GM12864 (cell line): ENCODE data around the gene MTUS2.

Source experiments
- DNase-seq: peaks from one replicate; pipeline ENCODE4 v3.0.0-alpha.2; 2011; ENCODE audit warnings: low read depth
- H3K4me3 ChIP-seq: 2 replicates; pipeline ENCODE4 v1.5.1; 2011; ENCODE audit warnings: mild to moderate bottlenecking, low read depth, low read length, control low read depth
- CTCF ChIP-seq: IDR thresholded peaks from 2 replicates; pipeline ENCODE4 v1.5.1; 2011; ENCODE audit warnings: low read depth, mild to moderate bottlenecking, moderate library complexity, low read length, control low read depth, inconsistent platforms; ENCODE audit errors: missing control alignments

MTUS2 gene

GRCh38 chr13:28889086-28889732, 69.1 kb downstream of the MTUS2 start:
- no peak overlapping the region for H3K4me3 ChIP-seq
- DNase-seq, result no peak
- TF ChIP-seq CTCF, result no peak

DNA sequence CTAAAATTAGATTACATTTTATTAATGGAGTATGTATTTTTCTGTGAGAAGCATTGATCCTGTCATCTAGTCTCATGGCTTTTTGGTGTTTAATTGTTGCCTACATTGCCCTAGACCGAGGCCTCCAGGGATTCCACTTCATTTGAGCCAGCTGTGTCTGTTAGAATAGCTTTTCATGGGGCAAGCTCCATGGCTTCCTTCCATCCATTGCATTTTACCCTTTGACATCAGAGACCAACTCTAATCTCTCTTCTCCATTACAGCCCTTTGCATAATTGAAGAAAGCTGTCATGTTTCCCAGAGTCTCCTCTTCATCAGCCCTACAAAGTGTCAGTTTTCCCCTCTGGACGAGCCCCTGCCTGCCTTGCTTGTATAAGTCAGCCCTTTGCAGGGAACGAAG, 70.6 kb downstream of the MTUS2 start:
- no peak for TF ChIP-seq CTCF
- H3K4me3 ChIP-seq, result no peak overlapping the region
- DNase-seq, result no peak

DNA sequence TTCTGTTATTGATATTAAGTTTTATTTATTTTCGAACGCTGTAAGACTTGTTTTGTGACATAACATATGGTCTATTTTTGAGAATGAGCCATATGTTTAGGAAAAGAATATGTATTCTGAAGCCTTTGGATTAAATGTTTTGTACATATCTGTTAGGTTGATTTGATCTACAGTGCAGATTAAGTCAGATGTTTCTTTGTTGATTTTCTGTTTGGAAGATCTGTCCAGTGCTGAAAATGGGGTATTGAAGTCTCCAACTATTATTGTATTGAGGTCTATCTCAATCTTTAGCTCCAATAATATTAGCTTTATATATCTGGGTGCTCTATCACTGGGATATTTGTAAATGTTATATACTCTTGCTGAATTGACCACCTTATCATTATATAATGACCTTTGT, 97.9 kb downstream of the MTUS2 start:
- TF ChIP-seq CTCF, result no peak
- no peak for DNase-seq
- no peak overlapping the region for H3K4me3 ChIP-seq

GRCh38 chr13:28922341-28922740, 102.2 kb downstream of the MTUS2 start:
- no peak for TF ChIP-seq CTCF
- no peak for DNase-seq
- H3K4me3 ChIP-seq, result no peak overlapping the region

GRCh38 chr13:28935104-28935503, 115.0 kb downstream of the MTUS2 start:
- DNase-seq, result no peak
- no peak for TF ChIP-seq CTCF
- no peak overlapping the region for H3K4me3 ChIP-seq

- no peak overlapping the region for H3K4me3 ChIP-seq
- no peak for TF ChIP-seq CTCF
- DNase-seq, result no peak
These were observed 122.8 kb downstream of the MTUS2 start for GRCh38 chr13:28942906-28943305.

DNA sequence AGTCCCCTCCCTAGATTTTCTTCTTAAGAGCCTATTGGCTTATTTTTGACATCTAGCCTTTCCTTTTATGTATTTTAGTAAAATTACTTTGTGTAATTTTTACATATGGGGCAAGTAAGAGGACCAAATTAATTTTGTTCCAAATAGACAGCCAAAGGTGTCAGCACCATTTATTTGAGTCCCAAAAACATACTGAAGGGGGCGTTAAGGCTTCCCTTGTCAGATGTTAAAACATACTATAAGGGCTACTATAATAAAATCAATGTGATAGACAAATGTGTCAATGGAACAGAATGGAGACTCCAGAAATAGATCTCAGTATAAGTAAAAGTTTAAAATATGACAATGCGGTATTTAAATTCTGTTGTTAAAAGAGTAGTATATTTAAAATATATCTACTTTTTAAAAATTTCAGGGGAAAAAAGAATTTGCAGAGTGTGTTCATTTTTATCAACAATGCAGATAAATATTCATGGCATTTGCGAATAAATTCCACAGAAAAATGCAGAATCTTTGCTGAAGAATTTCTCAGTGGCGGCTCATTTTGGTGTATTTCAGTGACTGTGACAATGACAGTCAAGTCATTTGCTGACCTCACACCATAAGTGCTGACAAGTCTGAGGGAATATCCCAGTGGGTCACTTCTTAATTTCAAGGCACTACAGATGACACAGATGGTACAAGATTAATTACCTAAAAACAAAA, 133.7 kb downstream of the MTUS2 start:
- no peak for DNase-seq
- no peak for TF ChIP-seq CTCF
- no peak overlapping the region for H3K4me3 ChIP-seq
